SW 1271 (cell line): ENCODE results near the gene PCDHA11.
"Not testable (repeated sequence)": the region's sequence is repeated elsewhere in the genome, so short reads cannot be mapped to it uniquely, and the experiment has no call there.

ENCODE experiments used
- DNase-seq, 2 experiments: peaks; one replicate each; lab custom pipeline; 2025; lab: John Stamatoyannopoulos, UW

The PCDHA11 gene, protein sequence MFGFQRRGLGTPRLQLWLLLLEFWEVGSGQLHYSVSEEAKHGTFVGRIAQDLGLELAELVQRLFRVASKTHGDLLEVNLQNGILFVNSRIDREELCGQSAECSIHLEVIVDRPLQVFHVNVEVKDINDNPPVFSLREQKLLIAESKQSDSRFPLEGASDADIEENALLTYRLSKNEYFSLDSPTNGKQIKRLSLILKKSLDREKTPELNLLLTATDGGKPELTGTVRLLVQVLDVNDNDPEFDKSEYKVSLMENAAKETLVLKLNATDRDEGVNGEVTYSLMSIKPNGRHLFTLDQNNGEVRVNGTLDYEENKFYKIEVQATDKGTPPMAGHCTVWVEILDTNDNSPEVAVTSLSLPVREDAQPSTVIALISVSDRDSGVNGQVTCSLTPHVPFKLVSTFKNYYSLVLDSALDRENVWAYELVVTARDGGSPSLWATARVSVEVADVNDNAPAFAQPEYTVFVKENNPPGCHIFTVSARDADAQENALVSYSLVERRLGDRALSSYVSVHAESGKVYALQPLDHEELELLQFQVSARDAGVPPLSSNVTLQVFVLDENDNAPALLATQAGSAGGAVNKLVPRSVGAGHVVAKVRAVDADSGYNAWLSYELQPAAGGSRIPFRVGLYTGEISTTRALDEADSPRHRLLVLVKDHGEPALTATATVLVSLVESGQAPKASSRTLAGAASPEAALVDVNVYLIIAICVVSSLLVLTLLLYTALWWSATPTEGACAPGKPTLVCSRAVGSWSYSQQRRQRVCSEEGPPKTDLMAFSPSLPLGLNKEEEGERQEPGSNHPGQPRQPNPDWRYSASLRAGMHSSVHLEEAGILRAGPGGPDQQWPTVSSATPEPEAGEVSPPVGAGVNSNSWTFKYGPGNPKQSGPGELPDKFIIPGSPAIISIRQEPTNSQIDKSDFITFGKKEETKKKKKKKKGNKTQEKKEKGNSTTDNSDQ

GRCh38 chr5:140868721-140869554 lies at the start of gene PCDHA11:
PCDHA11 (plus strand) TSS chr5:140868957; CDS start chr5:140869104, 147 bp downstream.
- no peak for DNase-seq

- DNase-seq: peak in 1 of 2 experiments; percentile 42
These were observed 47.1 kb upstream of the PCDHA11 start, which contains the start of gene PCDHA5 for GRCh38 chr5:140821375-140822280. PCDHA5 (plus strand) TSS chr5:140821613.

DNA sequence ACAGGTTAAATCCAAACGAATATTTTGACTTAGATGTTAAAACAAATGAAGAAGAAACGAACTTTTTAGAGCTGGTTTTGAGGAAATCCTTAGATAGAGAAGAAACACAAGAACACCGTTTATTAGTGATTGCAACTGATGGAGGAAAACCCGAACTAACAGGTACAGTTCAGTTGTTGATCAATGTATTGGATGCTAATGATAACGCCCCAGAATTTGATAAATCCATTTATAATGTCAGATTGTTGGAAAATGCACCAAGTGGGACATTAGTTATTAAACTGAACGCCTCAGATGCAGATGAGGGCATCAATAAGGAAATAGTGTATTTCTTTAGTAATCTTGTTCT lies 46.5 kb upstream of the PCDHA11 start:
- no peak for DNase-seq

- DNase-seq: not testable (repeated sequence)
These were observed 45.8 kb upstream of the PCDHA11 start for GRCh38 chr5:140822969-140823368.

- DNase-seq: no peak
These were observed 45.3 kb upstream of the PCDHA11 start for GRCh38 chr5:140823475-140823874.

DNA sequence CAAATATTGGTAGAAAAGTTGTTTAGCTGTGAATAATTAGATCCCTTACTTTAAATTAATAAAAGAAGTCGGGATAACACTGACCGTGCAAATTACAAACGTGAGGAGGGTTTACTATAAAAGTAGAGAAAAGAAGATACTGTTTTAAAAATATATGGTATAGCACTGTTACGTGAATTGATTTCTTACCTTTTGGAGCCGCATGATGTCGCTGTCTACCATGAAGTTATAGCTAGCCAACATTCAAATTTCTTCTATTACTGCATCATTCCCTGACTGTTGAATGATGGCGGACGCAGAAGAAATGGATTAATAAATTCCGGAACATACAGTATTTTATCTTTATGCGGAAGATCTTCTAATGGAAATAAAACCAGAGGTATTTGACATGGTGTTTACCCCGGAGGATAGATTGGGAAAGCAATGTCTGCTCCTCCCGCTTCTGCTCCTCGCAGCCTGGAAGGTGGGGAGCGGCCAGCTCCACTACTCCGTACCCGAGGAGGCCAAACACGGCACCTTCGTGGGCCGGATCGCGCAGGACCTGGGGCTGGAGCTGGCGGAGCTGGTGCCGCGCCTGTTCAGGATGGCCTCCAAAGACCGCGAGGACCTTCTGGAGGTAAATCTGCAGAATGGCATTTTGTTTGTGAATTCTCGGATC lies 40.9 kb upstream of the PCDHA11 start, which contains the start of gene PCDHA6:
Gene PCDHA6 (plus strand): TSS at position 257 of the 658 bp plus-strand sequence. CDS start 132 bp downstream, at position 389.
- DNase-seq: no peak

GRCh38 chr5:140828362-140828737 lies 40.4 kb upstream of the PCDHA11 start:
- no peak for DNase-seq

DNA sequence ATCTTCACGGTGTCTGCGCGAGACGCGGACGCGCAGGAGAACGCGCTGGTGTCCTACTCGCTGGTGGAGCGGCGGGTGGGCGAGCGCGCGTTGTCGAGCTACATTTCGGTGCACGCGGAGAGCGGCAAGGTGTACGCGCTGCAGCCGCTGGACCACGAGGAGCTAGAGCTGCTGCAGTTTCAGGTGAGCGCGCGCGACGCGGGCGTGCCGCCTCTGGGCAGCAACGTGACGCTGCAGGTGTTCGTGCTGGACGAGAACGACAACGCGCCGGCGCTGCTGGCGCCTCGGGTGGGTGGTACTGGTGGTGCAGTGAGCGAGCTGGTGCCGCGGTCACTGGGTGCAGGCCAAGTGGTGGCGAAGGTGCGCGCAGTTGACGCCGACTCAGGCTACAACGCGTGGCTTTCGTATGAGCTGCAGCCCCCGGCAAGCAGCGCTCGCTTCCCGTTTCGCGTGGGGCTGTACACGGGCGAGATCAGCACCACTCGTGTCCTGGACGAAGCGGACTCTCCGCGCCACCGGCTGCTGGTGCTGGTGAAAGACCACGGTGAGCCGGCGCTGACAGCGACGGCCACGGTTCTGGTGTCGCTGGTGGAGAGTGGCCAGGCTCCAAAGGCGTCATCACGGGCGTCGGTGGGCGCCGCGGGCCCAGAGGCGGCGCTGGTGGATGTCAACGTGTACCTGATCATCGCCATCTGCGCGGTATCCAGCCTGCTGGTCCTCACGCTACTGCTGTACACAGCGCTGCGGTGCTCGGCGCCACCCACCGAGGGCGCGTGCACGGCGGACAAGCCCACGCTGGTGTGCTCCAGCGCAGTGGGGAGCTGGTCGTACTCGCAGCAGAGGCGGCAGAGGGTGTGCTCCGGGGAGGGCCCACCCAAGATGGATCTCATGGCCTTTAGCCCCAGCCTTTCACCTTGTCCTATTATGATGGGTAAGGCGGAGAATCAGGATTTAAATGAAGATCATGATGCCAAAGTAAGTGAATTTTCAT lies 39.0 kb upstream of the PCDHA11 start:
- not testable (repeated sequence) for DNase-seq

DNA sequence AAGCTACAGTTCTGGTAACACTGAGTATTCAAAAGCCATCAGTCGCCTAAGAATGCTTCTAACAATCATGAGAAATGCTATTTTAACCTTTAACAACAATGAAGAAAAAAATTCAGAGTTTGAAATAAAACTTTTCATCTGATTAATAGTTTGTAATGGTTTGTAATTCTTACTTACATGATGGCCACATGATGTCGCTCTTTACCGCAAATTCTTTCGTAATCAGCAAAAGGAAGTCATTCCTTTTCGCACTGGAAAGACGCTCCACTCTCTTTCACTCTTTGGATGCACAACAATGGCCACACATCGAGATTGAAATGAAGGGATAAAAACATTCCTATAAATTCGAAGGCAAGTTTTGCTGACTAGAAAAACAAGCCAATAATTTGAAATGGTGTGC lies 34.8 kb upstream of the PCDHA11 start, which contains the start of gene PCDHA7:
Gene PCDHA7 (plus strand): TSS at position 277 of the 400 bp plus-strand sequence. CDS start 115 bp downstream, at position 392.
- DNase-seq: no peak

- DNase-seq: not testable (repeated sequence)
These were observed 34.2 kb upstream of the PCDHA11 start for GRCh38 chr5:140834439-140835008.

DNA sequence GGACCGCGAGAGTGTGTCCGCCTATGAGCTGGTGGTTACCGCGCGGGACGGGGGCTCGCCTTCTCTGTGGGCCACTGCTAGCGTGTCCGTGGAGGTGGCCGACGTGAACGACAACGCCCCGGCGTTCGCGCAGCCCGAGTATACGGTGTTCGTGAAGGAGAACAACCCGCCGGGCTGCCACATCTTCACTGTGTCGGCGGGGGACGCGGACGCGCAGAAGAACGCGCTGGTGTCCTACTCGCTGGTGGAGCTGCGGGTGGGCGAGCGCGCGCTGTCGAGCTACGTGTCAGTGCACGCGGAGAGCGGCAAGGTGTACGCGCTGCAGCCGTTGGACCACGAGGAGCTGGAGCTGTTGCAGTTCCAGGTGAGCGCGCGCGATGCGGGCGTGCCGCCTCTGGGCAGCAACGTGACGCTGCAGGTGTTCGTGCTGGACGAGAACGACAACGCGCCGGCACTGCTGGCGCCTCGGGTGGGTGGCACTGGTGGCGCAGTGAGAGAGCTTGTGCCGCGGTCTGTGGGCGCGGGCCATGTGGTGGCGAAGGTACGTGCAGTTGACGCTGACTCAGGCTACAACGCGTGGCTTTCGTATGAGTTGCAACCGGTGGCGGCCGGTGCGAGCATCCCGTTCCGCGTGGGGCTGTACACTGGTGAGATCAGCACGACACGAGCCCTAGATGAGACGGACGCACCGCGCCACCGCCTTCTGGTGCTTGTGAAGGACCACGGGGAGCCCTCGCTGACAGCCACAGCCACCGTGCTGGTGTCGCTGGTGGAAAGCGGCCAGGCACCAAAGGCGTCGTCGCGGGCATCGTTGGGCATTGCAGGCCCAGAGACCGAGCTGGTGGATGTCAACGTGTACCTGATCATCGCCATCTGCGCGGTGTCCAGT lies 32.9 kb upstream of the PCDHA11 start:
- DNase-seq: no peak

- DNase-seq: peak in 1 of 2 experiments; percentile 27
These were observed 27.5 kb upstream of the PCDHA11 start, which contains the start of gene PCDHA8 for GRCh38 chr5:140840978-140841962. PCDHA8 (plus strand) TSS chr5:140841187; CDS start chr5:140841322, 135 bp downstream.

DNA sequence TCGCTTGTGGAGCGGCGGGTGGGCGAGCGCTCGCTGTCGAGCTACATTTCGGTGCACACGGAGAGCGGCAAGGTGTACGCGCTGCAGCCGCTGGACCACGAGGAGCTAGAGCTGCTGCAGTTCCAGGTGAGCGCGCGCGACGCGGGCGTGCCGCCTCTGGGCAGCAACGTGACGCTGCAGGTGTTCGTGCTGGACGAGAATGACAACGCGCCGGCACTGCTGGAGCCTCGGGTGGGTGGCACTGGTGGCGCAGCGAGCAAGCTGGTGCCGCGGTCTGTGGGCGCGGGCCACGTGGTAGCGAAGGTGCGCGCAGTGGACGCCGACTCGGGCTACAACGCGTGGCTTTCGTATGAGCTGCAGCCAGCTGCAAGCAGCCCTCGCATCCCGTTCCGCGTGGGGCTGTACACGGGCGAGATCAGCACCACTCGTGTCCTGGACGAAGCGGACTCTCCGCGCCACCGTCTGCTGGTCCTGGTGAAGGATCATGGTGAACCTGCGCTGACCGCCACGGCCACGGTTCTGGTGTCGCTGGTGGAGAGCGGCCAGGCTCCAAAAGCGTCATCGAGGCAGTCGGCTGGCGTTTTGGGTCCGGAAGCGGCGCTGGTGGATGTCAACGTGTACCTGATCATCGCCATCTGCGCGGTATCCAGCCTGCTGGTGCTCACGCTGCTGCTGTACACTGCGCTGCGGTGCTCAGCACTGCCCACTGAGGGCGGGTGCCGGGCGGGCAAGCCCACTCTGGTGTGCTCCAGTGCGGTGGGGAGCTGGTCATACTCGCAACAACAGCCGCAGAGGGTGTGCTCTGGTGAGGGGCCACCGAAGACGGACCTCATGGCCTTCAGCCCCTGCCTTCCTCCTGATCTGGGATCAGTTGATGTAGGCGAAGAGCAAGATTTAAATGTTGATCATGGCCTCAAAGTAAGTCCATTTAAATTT lies 25.7 kb upstream of the PCDHA11 start:
- DNase-seq: no peak
